GDM1 (cell line): ENCODE measurements around the gene WFIKKN2.

Experiments
- DNase-seq: peaks from one replicate; lab custom pipeline; 2025; lab: John Stamatoyannopoulos, UW

WFIKKN2 gene

GRCh38 chr17:50808413-50808812, 27.0 kb upstream of the WFIKKN2 start:
- DNase-seq = no peak

- no peak for DNase-seq
These were observed 26.5 kb upstream of the WFIKKN2 start for GRCh38 chr17:50808888-50809287.

- DNase-seq = no peak
These were observed 21.8 kb upstream of the WFIKKN2 start for GRCh38 chr17:50813583-50813982.

- DNase-seq = no peak
These were observed 20.0 kb upstream of the WFIKKN2 start for GRCh38 chr17:50815400-50815799.

- no peak for DNase-seq
These were observed 19.1 kb upstream of the WFIKKN2 start for GRCh38 chr17:50816271-50816670.

GRCh38 chr17:50816771-50817751, 18.3 kb upstream of the WFIKKN2 start:
- DNase-seq = no peak

GRCh38 chr17:50817838-50818237, 17.5 kb upstream of the WFIKKN2 start:
- no peak for DNase-seq

- DNase-seq = no peak
These were observed 17.1 kb upstream of the WFIKKN2 start for GRCh38 chr17:50818261-50818660.

- no peak for DNase-seq
These were observed 16.3 kb upstream of the WFIKKN2 start for GRCh38 chr17:50818921-50819657.

- no peak for DNase-seq
These were observed 14.7 kb upstream of the WFIKKN2 start for GRCh38 chr17:50820651-50821050.

- DNase-seq = no peak
These were observed 12.8 kb upstream of the WFIKKN2 start for GRCh38 chr17:50822550-50822949.

GRCh38 chr17:50824429-50824828, 11.0 kb upstream of the WFIKKN2 start:
- DNase-seq = no peak

- DNase-seq = no peak
These were observed 10.2 kb upstream of the WFIKKN2 start for GRCh38 chr17:50825188-50825587.

GRCh38 chr17:50828508-50829170, 6.7 kb upstream of the WFIKKN2 start:
- DNase-seq = no peak

- no peak for DNase-seq
These were observed 6.1 kb upstream of the WFIKKN2 start for GRCh38 chr17:50829332-50829731.

GRCh38 chr17:50830352-50830751, 5.0 kb upstream of the WFIKKN2 start:
- no peak for DNase-seq

- DNase-seq = no peak
These were observed 4.4 kb upstream of the WFIKKN2 start for GRCh38 chr17:50830994-50831393.

GRCh38 chr17:50831471-50831928, 3.9 kb upstream of the WFIKKN2 start:
- DNase-seq = no peak

- DNase-seq = no peak
These were observed 3.0 kb upstream of the WFIKKN2 start for GRCh38 chr17:50832267-50832863.

- DNase-seq = no peak
These were observed 2.5 kb upstream of the WFIKKN2 start for GRCh38 chr17:50832864-50833381.

- no peak for DNase-seq
These were observed 1.6 kb upstream of the WFIKKN2 start for GRCh38 chr17:50833510-50834428.
